GM18907 (cell line): ENCODE data around the gene RTP5.

Experiments used
- ATAC-seq: cut with Tn5 transposase; IDR thresholded peaks from one replicate; pipeline ENCODE4 v1.9.1; 2021; ENCODE audit warnings: mild to moderate bottlenecking, moderate library complexity; ENCODE audit not compliant: unreplicated experiment

The RTP5 gene

GRCh38 chr2:241885946-241886643 lies 16.6 kb downstream of the RTP5 start:
- no peak for ATAC-seq

DNA sequence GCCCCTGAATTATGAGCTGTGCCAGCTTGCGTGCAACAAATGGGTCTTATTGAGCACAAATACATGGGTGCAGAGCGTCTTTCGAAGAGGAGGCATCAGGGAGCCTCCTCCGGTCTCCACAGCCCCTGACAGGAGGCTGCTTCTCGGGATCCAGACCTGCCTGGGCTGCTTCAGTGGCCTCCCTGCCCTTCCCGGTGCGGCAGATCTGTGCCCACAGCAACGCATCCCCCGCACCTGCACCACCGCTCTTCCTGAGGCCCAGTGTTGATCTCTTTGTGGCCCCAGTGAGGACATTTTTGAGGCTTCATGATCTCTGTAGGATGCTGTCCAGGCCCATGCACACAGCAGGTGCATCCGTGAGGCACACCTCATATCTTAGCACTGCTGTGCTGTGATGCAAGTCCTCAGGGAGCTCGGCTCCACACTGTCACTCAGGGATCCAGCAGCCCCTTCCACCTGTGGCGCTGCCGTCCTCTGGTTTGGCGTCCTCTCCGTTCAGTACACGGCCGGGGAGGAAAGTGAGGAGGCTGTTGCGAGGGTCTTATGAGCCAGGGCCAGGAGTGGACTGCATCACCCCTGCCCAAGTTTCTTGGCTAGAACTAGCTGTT lies 17.4 kb downstream of the RTP5 start:
- ATAC-seq = no peak

DNA sequence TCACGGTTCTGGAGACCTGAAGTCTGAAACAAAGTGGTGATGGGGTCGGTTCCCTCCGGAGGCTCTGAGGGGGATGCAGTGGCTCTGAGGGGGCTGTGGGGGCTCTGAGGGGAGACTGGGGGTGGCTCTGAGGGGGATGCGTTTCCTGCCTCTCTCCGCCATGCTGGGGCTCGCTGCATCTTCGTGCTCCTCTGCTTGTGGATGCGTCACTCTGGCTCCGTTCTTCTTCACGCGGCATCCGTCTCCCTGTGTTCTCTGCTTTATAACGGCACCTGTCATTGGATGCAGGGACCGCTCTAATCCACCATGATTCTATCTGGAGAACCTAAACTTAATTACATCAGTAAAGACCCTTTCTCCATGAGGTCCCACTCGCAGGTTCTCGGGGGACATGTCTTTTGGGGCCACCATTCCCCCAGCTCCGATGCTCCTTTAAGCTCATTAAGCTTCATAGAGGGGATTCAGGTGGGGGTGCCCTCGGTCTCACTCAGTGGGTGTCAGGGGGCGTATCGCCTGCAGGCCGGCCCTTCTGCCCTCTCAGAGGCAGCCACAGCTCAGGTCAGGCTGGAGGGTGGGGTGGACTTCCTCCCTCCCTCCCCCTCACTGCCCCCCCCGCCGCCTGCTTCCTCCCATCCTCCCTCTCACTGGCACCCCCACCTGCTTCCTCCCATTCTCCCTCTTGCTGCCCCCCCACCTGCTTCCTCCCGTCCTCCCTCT lies 18.4 kb downstream of the RTP5 start:
- ATAC-seq = no peak

- no peak for ATAC-seq
Measured at GRCh38 chr2:241888641-241889040, 19.1 kb downstream of the RTP5 start.

- ATAC-seq = no peak
Measured at GRCh38 chr2:241890524-241891235, 21.2 kb downstream of the RTP5 start.

- no peak for ATAC-seq
Measured at GRCh38 chr2:241891315-241891987, 21.9 kb downstream of the RTP5 start.

GRCh38 chr2:241891988-241892298 lies 22.4 kb downstream of the RTP5 start:
- no peak for ATAC-seq

DNA sequence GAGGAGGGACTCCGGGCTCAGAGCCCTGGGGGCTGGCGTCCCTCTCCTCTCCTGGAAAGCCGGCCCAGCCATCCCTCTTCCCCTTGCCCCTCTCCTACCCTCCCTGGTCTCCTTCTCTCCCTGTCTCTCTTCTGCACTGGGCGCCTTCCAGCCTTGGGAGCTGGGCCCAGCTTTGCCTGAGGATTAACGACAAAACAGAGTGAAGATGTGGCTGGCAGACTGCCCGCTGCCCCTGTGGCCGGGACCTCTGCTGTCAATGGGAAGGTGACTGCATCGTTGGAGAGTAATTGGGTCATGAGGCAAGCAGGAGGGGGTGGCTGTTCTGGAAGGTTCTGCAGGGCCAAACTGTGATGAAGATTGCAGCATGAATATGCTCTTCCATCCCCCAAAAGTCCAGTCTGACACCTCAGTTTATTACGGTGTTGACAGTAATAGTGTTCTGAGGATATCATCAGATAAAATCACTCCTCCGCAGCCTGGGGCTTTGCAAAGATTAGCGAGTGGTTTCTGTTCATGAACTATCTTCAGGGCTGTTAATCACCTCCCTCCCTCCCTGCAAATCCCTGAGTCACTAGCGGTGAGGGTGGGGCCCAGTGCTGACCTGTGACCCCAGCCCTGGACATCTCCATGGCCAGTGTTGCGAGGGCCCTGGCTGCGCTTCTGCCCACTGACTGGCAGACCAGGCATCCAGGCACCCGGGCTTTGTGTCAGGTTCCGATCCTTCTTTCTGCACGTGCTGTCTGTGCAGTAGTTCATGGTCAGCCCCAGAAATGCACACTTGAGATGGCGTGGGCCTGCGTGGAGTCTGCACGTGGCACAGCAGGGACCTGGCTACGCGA lies 23.0 kb downstream of the RTP5 start:
- no peak for ATAC-seq

DNA sequence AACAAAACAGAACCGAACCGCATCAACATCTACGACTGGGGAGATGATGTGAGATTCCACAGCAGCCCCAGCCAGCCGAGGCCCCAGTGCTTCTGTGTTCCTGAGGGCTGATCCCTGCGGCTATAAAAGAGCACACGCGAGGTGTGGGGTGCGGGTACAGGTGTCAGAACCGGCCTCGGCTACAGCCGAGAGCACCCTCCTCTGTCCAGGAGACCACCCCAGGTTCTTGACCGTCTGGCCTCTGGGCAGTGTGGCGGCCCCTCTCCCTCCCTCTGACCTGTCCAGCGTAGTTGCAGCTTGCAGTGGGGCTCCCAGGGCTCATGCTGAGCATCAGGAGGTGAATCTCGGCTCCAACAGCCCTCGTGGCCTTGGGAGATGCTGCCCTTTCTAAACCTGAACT lies 23.7 kb downstream of the RTP5 start:
- ATAC-seq = no peak

GRCh38 chr2:241894056-241894641 lies 24.6 kb downstream of the RTP5 start:
- ATAC-seq = no peak

- no peak for ATAC-seq
Measured at GRCh38 chr2:241894681-241895426, 25.3 kb downstream of the RTP5 start.

GRCh38 chr2:241895427-241895711 lies 25.8 kb downstream of the RTP5 start:
- ATAC-seq = no peak

GRCh38 chr2:241895712-241896641 lies 26.4 kb downstream of the RTP5 start:
- no peak for ATAC-seq

DNA sequence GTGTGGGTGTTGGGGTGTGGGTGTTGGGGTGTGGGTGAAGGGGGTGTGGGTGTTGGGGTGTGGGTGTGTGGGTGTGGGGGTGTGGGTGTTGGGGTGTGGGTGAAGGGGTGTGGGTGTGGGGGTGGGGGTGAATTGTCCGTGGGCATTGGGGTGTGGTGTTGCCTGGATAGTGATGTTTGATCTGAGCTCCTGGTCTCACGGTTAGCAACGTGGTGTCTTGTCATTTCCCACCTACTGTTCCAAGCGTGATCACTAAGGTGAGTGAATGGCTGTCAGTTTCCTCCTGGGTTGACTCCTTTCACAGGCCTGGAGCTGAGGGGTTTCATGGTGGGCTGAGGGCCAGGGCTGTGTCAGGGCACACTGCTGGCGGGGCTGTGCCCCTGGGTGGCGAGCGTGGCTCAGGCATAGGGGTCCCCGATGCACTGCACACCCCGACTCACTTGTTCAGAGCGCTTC lies 27.2 kb downstream of the RTP5 start:
- ATAC-seq = no peak

GRCh38 chr2:241897231-241897916 lies 27.8 kb downstream of the RTP5 start:
- no peak for ATAC-seq

GRCh38 chr2:241898463-241899270 lies 29.1 kb downstream of the RTP5 start:
- ATAC-seq = no peak
